HEK293 (cell line): ENCODE measurements around the gene MGAT4A.

Experiments used
- CTCF ChIP-seq: fragments of 450-650 bp; formaldehyde crosslinking; IDR thresholded peaks from 2 replicates; pipeline ENCODE4 v1.5.1; 2016; ENCODE audit warnings: missing biosample characterization, missing genetic modification characterization
- ZBTB1 ChIP-seq: fragments of 450-650 bp; formaldehyde crosslinking; IDR thresholded peaks from 2 replicates; pipeline ENCODE4 v1.5.1; 2016; ENCODE audit warnings: missing biosample characterization, missing genetic modification characterization
- ZNF513 ChIP-seq: fragments of 450-650 bp; IDR thresholded peaks from 2 replicates; pipeline ENCODE4 v1.5.1; 2018; ENCODE audit warnings: missing biosample characterization, missing genetic modification characterization
- ZNF677 ChIP-seq: fragments of 450-650 bp; IDR thresholded peaks from 2 replicates; pipeline ENCODE4 v1.5.0; 2018; ENCODE audit warnings: missing biosample characterization, mild to moderate bottlenecking, missing genetic modification characterization, moderate library complexity
- ZNF792 ChIP-seq: fragments of 450-650 bp; formaldehyde crosslinking; IDR thresholded peaks from 2 replicates; pipeline ENCODE4 v1.5.1; 2016; ENCODE audit warnings: missing biosample characterization, missing genetic modification characterization
- TF ChIP-seq, protein P1 (sequence below): fragments of 450-650 bp; formaldehyde crosslinking; IDR thresholded peaks from 2 replicates; pipeline ENCODE4 v1.5.1; 2016; ENCODE audit warnings: missing biosample characterization, missing genetic modification characterization

DNA sequence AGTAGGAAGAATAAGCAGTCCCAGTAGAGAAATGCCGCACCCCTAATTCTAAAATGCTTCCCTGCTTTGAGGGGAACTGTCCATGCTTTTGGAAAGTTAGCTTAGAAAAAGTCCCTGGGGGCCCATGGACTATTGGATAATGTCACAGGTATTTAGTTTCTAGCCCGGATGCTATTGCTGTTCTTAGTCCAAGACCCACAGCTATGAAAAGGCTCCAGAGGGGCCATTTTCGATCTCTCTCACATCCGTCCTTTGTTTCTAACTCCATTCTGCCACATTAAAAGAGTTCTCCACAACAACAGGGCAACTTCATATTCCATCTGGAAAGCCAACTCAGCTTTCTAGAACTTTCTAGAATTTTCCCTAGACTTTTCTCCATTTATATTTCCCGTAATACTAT, 47.2 kb downstream of the MGAT4A start:
- TF ChIP-seq CTCF (no peak), ZNF677 (tag by site-specific recombination) (no peak), ZBTB1 (tag by site-specific recombination) (no peak), ZNF513 (no peak), ZNF792 (tag by site-specific recombination) (no peak)
- TF ChIP-seq, protein P1, sequence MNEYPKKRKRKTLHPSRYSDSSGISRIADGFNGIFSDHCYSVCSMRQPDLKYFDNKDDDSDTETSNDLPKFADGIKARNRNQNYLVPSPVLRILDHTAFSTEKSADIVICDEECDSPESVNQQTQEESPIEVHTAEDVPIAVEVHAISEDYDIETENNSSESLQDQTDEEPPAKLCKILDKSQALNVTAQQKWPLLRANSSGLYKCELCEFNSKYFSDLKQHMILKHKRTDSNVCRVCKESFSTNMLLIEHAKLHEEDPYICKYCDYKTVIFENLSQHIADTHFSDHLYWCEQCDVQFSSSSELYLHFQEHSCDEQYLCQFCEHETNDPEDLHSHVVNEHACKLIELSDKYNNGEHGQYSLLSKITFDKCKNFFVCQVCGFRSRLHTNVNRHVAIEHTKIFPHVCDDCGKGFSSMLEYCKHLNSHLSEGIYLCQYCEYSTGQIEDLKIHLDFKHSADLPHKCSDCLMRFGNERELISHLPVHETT (tag by site-specific recombination): no peak
